ENCODE results near the gene GTF2H4.

Gene GTF2H4

GRCh38 chr6:30879684-30880427 lies 28.2 kb upstream of the GTF2H4 start:
- no peak overlapping the region for H3K9ac ChIP-seq (ENCODE audit: insufficient read length, low read depth)
- no peak for TF ChIP-seq SUZ12 (IDR thresholded peaks at IDR 0.05; ENCODE audit: extremely low read depth, insufficient read depth, insufficient read length)
- TF ChIP-seq ZNF274 (IDR thresholded peaks at IDR 0.05; ENCODE audit: low read depth, low read length): no peak
- TF ChIP-seq YY1 (IDR thresholded peaks at IDR 0.05; ENCODE audit: insufficient read depth, insufficient read length): no peak
- H3K9me3 ChIP-seq (ENCODE audit: insufficient read depth, low read length): no peaks in the 10 kb centered on the region
- DNase-seq (ENCODE audit: low read depth, low spot score): no peak
- no peaks in the 10 kb centered on the region for H3K36me3 ChIP-seq (ENCODE audit: insufficient read depth, insufficient read length, low read length)
- H3K4me3 ChIP-seq (ENCODE audit: insufficient read length, low read depth): peak overlapping the region; percentile 11
- no peaks in the 10 kb centered on the region for H3K27me3 ChIP-seq (ENCODE audit: insufficient read depth, insufficient read length)
- peaks cover 18% of the 10 kb centered on the region for H3K4me1 ChIP-seq (ENCODE audit: insufficient read depth, insufficient read length)

GRCh38 chr6:30880698-30881252 lies 27.2 kb upstream of the GTF2H4 start:
- Histone ChIP-seq H3K9ac (ENCODE audit: insufficient read length, low read depth) (peak overlapping the region; percentile 78), H3K4me3 (ENCODE audit: insufficient read length, low read depth) (peak overlapping the region; percentile 43), H3K9me3 (ENCODE audit: insufficient read depth, low read length) (no peaks in the 10 kb centered on the region), H3K36me3 (ENCODE audit: insufficient read depth, insufficient read length, low read length) (peaks cover 5% of the 10 kb centered on the region), H3K27me3 (ENCODE audit: insufficient read depth, insufficient read length) (no peaks in the 10 kb centered on the region), H3K4me1 (ENCODE audit: insufficient read depth, insufficient read length) (peaks cover 25% of the 10 kb centered on the region)
- TF ChIP-seq YY1 (IDR thresholded peaks at IDR 0.05; ENCODE audit: insufficient read depth, insufficient read length): no peak
- TF ChIP-seq SUZ12 (IDR thresholded peaks at IDR 0.05; ENCODE audit: extremely low read depth, insufficient read depth, insufficient read length): no peak
- TF ChIP-seq ZNF274 (IDR thresholded peaks at IDR 0.05; ENCODE audit: low read depth, low read length): no peak
- DNase-seq (ENCODE audit: low read depth, low spot score): peak; percentile 72

GRCh38 chr6:30881392-30882203 lies 26.4 kb upstream of the GTF2H4 start:
- Histone ChIP-seq H3K9me3 (ENCODE audit: insufficient read depth, low read length) (no peaks in the 10 kb centered on the region), H3K36me3 (ENCODE audit: insufficient read depth, insufficient read length, low read length) (peaks cover 5% of the 10 kb centered on the region), H3K4me1 (ENCODE audit: insufficient read depth, insufficient read length) (peaks cover 27% of the 10 kb centered on the region), H3K27me3 (ENCODE audit: insufficient read depth, insufficient read length) (no peaks in the 10 kb centered on the region), H3K4me3 (ENCODE audit: insufficient read length, low read depth) (peak overlapping the region; percentile 43), H3K9ac (ENCODE audit: insufficient read length, low read depth) (peak overlapping the region; percentile 78)
- no peak for DNase-seq (ENCODE audit: low read depth, low spot score)
- no peak for TF ChIP-seq YY1 (IDR thresholded peaks at IDR 0.05; ENCODE audit: insufficient read depth, insufficient read length)
- no peak for TF ChIP-seq SUZ12 (IDR thresholded peaks at IDR 0.05; ENCODE audit: extremely low read depth, insufficient read depth, insufficient read length)
- TF ChIP-seq ZNF274 (IDR thresholded peaks at IDR 0.05; ENCODE audit: low read depth, low read length): no peak

- Histone ChIP-seq H3K4me1 (ENCODE audit: insufficient read depth, insufficient read length) (peaks cover 27% of the 10 kb centered on the region), H3K27me3 (ENCODE audit: insufficient read depth, insufficient read length) (no peaks in the 10 kb centered on the region), H3K4me3 (ENCODE audit: insufficient read length, low read depth) (peak overlapping the region; percentile 43), H3K9ac (ENCODE audit: insufficient read length, low read depth) (peak overlapping the region; percentile 78), H3K9me3 (ENCODE audit: insufficient read depth, low read length) (no peaks in the 10 kb centered on the region), H3K36me3 (ENCODE audit: insufficient read depth, insufficient read length, low read length) (peaks cover 5% of the 10 kb centered on the region)
- no peak for TF ChIP-seq YY1 (IDR thresholded peaks at IDR 0.05; ENCODE audit: insufficient read depth, insufficient read length)
- TF ChIP-seq ZNF274 (IDR thresholded peaks at IDR 0.05; ENCODE audit: low read depth, low read length): no peak
- no peak for DNase-seq (ENCODE audit: low read depth, low spot score)
These were observed 25.7 kb upstream of the GTF2H4 start for GRCh38 chr6:30882204-30882758.

GRCh38 chr6:30882759-30883684 lies 25.0 kb upstream of the GTF2H4 start:
- no peak for DNase-seq (ENCODE audit: low read depth, low spot score)
- Histone ChIP-seq H3K27me3 (ENCODE audit: insufficient read depth, insufficient read length) (no peaks in the 10 kb centered on the region), H3K36me3 (ENCODE audit: insufficient read depth, insufficient read length, low read length) (peaks cover 5% of the 10 kb centered on the region), H3K4me1 (ENCODE audit: insufficient read depth, insufficient read length) (peaks cover 27% of the 10 kb centered on the region), H3K9me3 (ENCODE audit: insufficient read depth, low read length) (no peaks in the 10 kb centered on the region), H3K4me3 (ENCODE audit: insufficient read length, low read depth) (peak overlapping the region; percentile 55), H3K9ac (ENCODE audit: insufficient read length, low read depth) (peak overlapping the region; percentile 90)
- TF ChIP-seq ZNF274 (IDR thresholded peaks at IDR 0.05; ENCODE audit: low read depth, low read length) (no peak), SUZ12 (IDR thresholded peaks at IDR 0.05; ENCODE audit: extremely low read depth, insufficient read depth, insufficient read length) (no peak), YY1 (IDR thresholded peaks at IDR 0.05; ENCODE audit: insufficient read depth, insufficient read length) (no peak)

GRCh38 chr6:30883685-30884520 lies 24.1 kb upstream of the GTF2H4 start, which contains the start of gene DDR1:
TSS of gene DDR1 (plus strand) at chr6:30884519. CDS start at chr6:30888730, 4,211 bp downstream.
- TF ChIP-seq ZNF274 (IDR thresholded peaks at IDR 0.05; ENCODE audit: low read depth, low read length) (no peak), SUZ12 (IDR thresholded peaks at IDR 0.05; ENCODE audit: extremely low read depth, insufficient read depth, insufficient read length) (no peak), YY1 (IDR thresholded peaks at IDR 0.05; ENCODE audit: insufficient read depth, insufficient read length) (no peak)
- H3K4me1 ChIP-seq (ENCODE audit: insufficient read depth, insufficient read length): peaks cover 27% of the 10 kb centered on the region
- H3K9ac ChIP-seq (ENCODE audit: insufficient read length, low read depth): peak within 1 kb of the TSS; percentile 90
- H3K36me3 ChIP-seq (ENCODE audit: insufficient read depth, insufficient read length, low read length): peaks cover 10% of the 10 kb centered on the region
- H3K9me3 ChIP-seq (ENCODE audit: insufficient read depth, low read length): no peaks in the 10 kb centered on the region
- DNase-seq (ENCODE audit: low read depth, low spot score): no peak
- H3K4me3 ChIP-seq (ENCODE audit: insufficient read length, low read depth): peak within 1 kb of the TSS; percentile 63
- no peaks in the 10 kb centered on the region for H3K27me3 ChIP-seq (ENCODE audit: insufficient read depth, insufficient read length)
